A673 (cell line): ENCODE data around the gene HAPSTR1. TPM values are rescaled to one million over a fixed set of nuclear protein-coding genes. Genes with fewer than 3 reads are reported as not detected.

Experiments used
- BruUV-seq: library from RNA; stranded (reverse); fragments of 400-500 nt; replicated peaks from 2 replicates; lab custom pipeline; 2021; lab: Mats Ljungman, UMichigan
- CTCF ChIA-PET: fragments of 300-600 bp; sonication (Branson Sonifier 250); formaldehyde crosslinking; loops from one replicate; lab custom pipeline; 2022; ENCODE audit warnings: antibody characterized with exemption; lab: Charles Lee
- POLR2A ChIA-PET: fragments of 300-600 bp; sonication (Branson Sonifier 250); formaldehyde crosslinking; loops from one replicate; lab custom pipeline; 2022; ENCODE audit warnings: antibody characterized with exemption; ENCODE audit not compliant: low non-redundant PET; lab: Charles Lee
- DNase-seq: peaks from one replicate; pipeline ENCODE4 v3.0.0-alpha.2; 2015; ENCODE audit warnings: low spot score
- H3K27ac ChIP-seq: fragments of 200-600 bp; sonication (generic); 2 replicates; pipeline ENCODE4 v1.5.1; 2016; ENCODE audit warnings: mixed run types, low read depth, mild to moderate bottlenecking, mixed read lengths, antibody characterized with exemption, low read length; ENCODE audit not compliant: poor library complexity, severe bottlenecking
- H3K27me3 ChIP-seq: fragments of 200-600 bp; sonication (generic); replicated peaks from 2 replicates; pipeline ENCODE4 v1.6.1; 2017; ENCODE audit warnings: mixed run types, low read depth, mild to moderate bottlenecking, mixed read lengths, antibody characterized with exemption, low read length; ENCODE audit not compliant: insufficient read depth, poor library complexity
- H3K36me3 ChIP-seq: fragments of 200-600 bp; sonication (generic); 2 replicates; pipeline ENCODE4 v1.6.1; 2016; ENCODE audit warnings: mixed run types, mild to moderate bottlenecking, mixed read lengths, antibody characterized with exemption, low read length; ENCODE audit not compliant: insufficient read depth, poor library complexity, severe bottlenecking
- H3K4me1 ChIP-seq: fragments of 200-600 bp; sonication (generic); 2 replicates; pipeline ENCODE4 v1.6.1; 2017; ENCODE audit warnings: mixed run types, mild to moderate bottlenecking, mixed read lengths, antibody characterized with exemption, low read length; ENCODE audit not compliant: insufficient read depth, poor library complexity, severe bottlenecking
- H3K4me3 ChIP-seq: fragments of 200-600 bp; sonication (generic); 2 replicates; pipeline ENCODE4 v1.5.1; 2016; ENCODE audit warnings: low read depth, mixed run types, mild to moderate bottlenecking, mixed read lengths, low read length; ENCODE audit not compliant: poor library complexity, severe bottlenecking
- H3K9me3 ChIP-seq: fragments of 200-600 bp; sonication (generic); 2 replicates; pipeline ENCODE4 v1.6.1; 2016; ENCODE audit warnings: mixed run types, low read depth, mild to moderate bottlenecking, mixed read lengths, antibody characterized with exemption, low read length; ENCODE audit not compliant: poor library complexity, severe bottlenecking
- CTCF ChIP-seq: fragments of 300-800, 200-600 bp; sonication (generic); conservative IDR thresholded peaks from 2 replicates; pipeline ENCODE4 v1.5.1; 2017; ENCODE audit warnings: low read depth, mild to moderate bottlenecking, antibody characterized with exemption, low read length, moderate library complexity, mixed read lengths
- EZH2 ChIP-seq: fragments of 200-600 bp; sonication (generic); IDR thresholded peaks from 2 replicates; pipeline ENCODE4 v1.6.1; 2017; ENCODE audit warnings: borderline replicate concordance, low read depth, mild to moderate bottlenecking, mixed read lengths, antibody characterized with exemption, low read length; ENCODE audit not compliant: poor library complexity, severe bottlenecking
- intact Hi-C: fragments of 100-400 bp; cut with micrococcal nuclease; formaldehyde crosslinking; loops from one replicate; pipeline ENCODE4 v1.10.0; 2022; ENCODE audit not compliant: unreplicated experiment
- total RNA-seq: library from RNA; stranded (reverse); gene quantifications from 2 replicates; pipeline ENCODE4 v1.2.3, GENCODE V29; 2021

Gene HAPSTR1
- total RNA-seq, 1 experiment from 2014 or later, result 90.4 TPM

- Histone ChIP-seq H3K4me1 (peaks cover 20% of the 10 kb centered on the region), H3K9me3 (no peaks in the 10 kb centered on the region), H3K27ac (no peak overlapping the region), H3K27me3 (no peaks in the 10 kb centered on the region), H3K36me3 (peaks cover 25% of the 10 kb centered on the region), H3K4me3 (no peak overlapping the region)
- no peak for DNase-seq
- ChIA-PET POLR2A (no interaction called here), CTCF (no interaction called here)
- BruUV-seq, result no TSS peak
- TF ChIP-seq EZH2, result no peak
- TF ChIP-seq CTCF, result no peak
- intact Hi-C loops, result no loop called here
Measured at GRCh38 chr16:9122969-9123368, 31.5 kb downstream of the HAPSTR1 start.

GRCh38 chr16:9123401-9123800 lies 32.0 kb downstream of the HAPSTR1 start:
- H3K36me3 ChIP-seq, result peaks cover 21% of the 10 kb centered on the region

GRCh38 chr16:9123871-9124270 lies 32.4 kb downstream of the HAPSTR1 start:
- no peak for TF ChIP-seq CTCF
- TF ChIP-seq EZH2, result no peak
- no peak overlapping the region for H3K4me3 ChIP-seq
- no peaks in the 10 kb centered on the region for H3K27me3 ChIP-seq
- H3K27ac ChIP-seq, result no peak overlapping the region
- BruUV-seq, result no TSS peak
- intact Hi-C loops, result no loop called here
- no peaks in the 10 kb centered on the region for H3K9me3 ChIP-seq
- H3K4me1 ChIP-seq, result peaks cover 26% of the 10 kb centered on the region
- ChIA-PET POLR2A (no interaction called here), CTCF (no interaction called here)
- peak; percentile 30 for DNase-seq
- H3K36me3 ChIP-seq, result peaks cover 18% of the 10 kb centered on the region

More at GRCh38 chr16:9123401-9123800, 32.0 kb downstream of the HAPSTR1 start:
- no TSS peak for BruUV-seq
- intact Hi-C loops, result no loop called here
- Histone ChIP-seq H3K27ac (no peak overlapping the region), H3K4me1 (peaks cover 21% of the 10 kb centered on the region), H3K4me3 (no peak overlapping the region), H3K9me3 (no peaks in the 10 kb centered on the region), H3K27me3 (no peaks in the 10 kb centered on the region)
- ChIA-PET POLR2A (no interaction called here), CTCF (no interaction called here)
- TF ChIP-seq CTCF (no peak), EZH2 (no peak)
- no peak for DNase-seq
